CD14-positive monocyte (primary cell): ENCODE data around the gene TAF11L12. TPM values are rescaled to one million over a fixed set of nuclear protein-coding genes. Genes with fewer than 3 reads are reported as not detected.
A peak's percentile ranks its signal among the peaks of the same experiment; 100 is the strongest.
"Not testable (repeated sequence)": the region's sequence is repeated elsewhere in the genome, so short reads cannot be mapped to it uniquely, and the experiment has no call there.

ENCODE experiments used
- DNase-seq, 3 donors: peaks; one replicate each; pipeline ENCODE4 v3.0.0-alpha.2; 2011 to 2022
- H2AFZ ChIP-seq: 2 replicates; pipeline ENCODE4 v1.6.0; 2012; ENCODE audit warnings: mild to moderate bottlenecking, low read depth, low read length, inconsistent platforms; ENCODE audit not compliant: insufficient read depth, poor library complexity, severe bottlenecking
- H3K27ac ChIP-seq, 2 donors: 1 replicate in 1 of 2; 2 replicates in 1 of 2; pipeline ENCODE4 v1.5.1; 2012 to 2013; ENCODE audit warnings: low read length in 2 of 2, control low read depth in 1 of 2, inconsistent platforms in 1 of 2, low read depth in 1 of 2, mild to moderate bottlenecking in 1 of 2
- H3K27me3 ChIP-seq, 2 donors: one replicate each; pipeline versions ENCODE4 v1.6.0 to v1.6.1; 2011 to 2013; ENCODE audit warnings: low read length in 2 of 2; ENCODE audit not compliant: control insufficient read depth in 2 of 2, insufficient read depth in 2 of 2
- H3K36me3 ChIP-seq, 2 donors: replicated peaks in 1 of 2; 1 replicate in 1 of 2; 2 replicates in 1 of 2; pipeline versions ENCODE4 v1.5.1 to v1.6.1; 2012 to 2013; ENCODE audit warnings: low read length in 2 of 2, control low read depth in 1 of 2, inconsistent platforms in 1 of 2, mild to moderate bottlenecking in 1 of 2; ENCODE audit not compliant: insufficient read depth in 2 of 2, control insufficient read depth in 1 of 2
- H3K4me1 ChIP-seq, 2 donors: 1 replicate in 1 of 2; 2 replicates in 1 of 2; pipeline versions ENCODE4 v1.5.1 to v1.6.1; 2012 to 2013; ENCODE audit warnings: low read length in 2 of 2, control low read depth in 1 of 2, inconsistent platforms in 1 of 2, mild to moderate bottlenecking in 1 of 2, moderate library complexity in 1 of 2; ENCODE audit not compliant: insufficient read depth in 2 of 2, control insufficient read depth in 1 of 2
- H3K4me2 ChIP-seq: replicated peaks from 2 replicates; pipeline ENCODE3; 2012; ENCODE audit warnings: low read length, moderate library complexity, mild to moderate bottlenecking; ENCODE audit not compliant: poor library complexity, severe bottlenecking; ENCODE audit errors: extremely low read depth
- H3K4me3 ChIP-seq, 3 experiments: fragments of 200-600 bp in 1 of 3; sonication (generic) in 1 of 3; replicated peaks in 1 of 3; 1 replicate in 2 of 3; 2 replicates in 1 of 3; pipeline ENCODE4 v1.5.1; 2011 to 2013; ENCODE audit warnings: low read length in 3 of 3, mild to moderate bottlenecking in 3 of 3, control low read depth in 2 of 3, low read depth in 2 of 3, inconsistent platforms in 1 of 3, moderate library complexity in 1 of 3
- H3K79me2 ChIP-seq: 2 replicates; pipeline ENCODE4 v1.6.0; 2012; ENCODE audit warnings: mild to moderate bottlenecking, control low read depth, inconsistent platforms, low read length, moderate library complexity; ENCODE audit not compliant: insufficient read depth
- H3K9ac ChIP-seq: 2 replicates; pipeline ENCODE4 v1.6.0; 2017; ENCODE audit warnings: low read length, mild to moderate bottlenecking; ENCODE audit not compliant: insufficient read depth, poor library complexity, severe bottlenecking
- H3K9me3 ChIP-seq, 2 donors: replicated peaks in 1 of 2; 1 replicate in 1 of 2; 2 replicates in 1 of 2; pipeline versions ENCODE4 v1.5.1 to v1.6.1; 2012 to 2013; ENCODE audit warnings: low read length in 2 of 2, control low read depth in 1 of 2; ENCODE audit not compliant: control insufficient read depth in 1 of 2, insufficient read depth in 1 of 2
- H4K20me1 ChIP-seq: 2 replicates; pipeline ENCODE4 v1.6.0; 2012; ENCODE audit warnings: mild to moderate bottlenecking, low read length, control low read depth, moderate library complexity; ENCODE audit not compliant: insufficient read depth
- H3K27ac Mint-ChIP-seq, 7 donors: one replicate each; pipeline ENCODE4 v1.8.0; 2020; ENCODE audit warnings: mild to moderate bottlenecking in 7 of 7, mixed read lengths in 7 of 7, moderate library complexity in 6 of 7, inconsistent platforms in 2 of 7
- H3K27me3 Mint-ChIP-seq, 3 donors: one replicate each; pipeline ENCODE4 v1.8.0; 2021 to 2022; ENCODE audit warnings: low read depth in 3 of 3, mild to moderate bottlenecking in 3 of 3, mixed read lengths in 3 of 3, moderate library complexity in 3 of 3, inconsistent platforms in 1 of 3
- H3K36me3 Mint-ChIP-seq, 2 donors: one replicate each; pipeline ENCODE4 v1.8.0; 2020; ENCODE audit warnings: mixed read lengths in 2 of 2, inconsistent platforms in 1 of 2, mild to moderate bottlenecking in 1 of 2
- H3K4me1 Mint-ChIP-seq: one replicate; pipeline ENCODE4 v1.8.0; 2020; ENCODE audit warnings: mild to moderate bottlenecking, mixed read lengths
- H3K4me3 Mint-ChIP-seq, 2 donors: one replicate each; pipeline ENCODE4 v1.8.0; 2020; ENCODE audit warnings: mild to moderate bottlenecking in 2 of 2, mixed read lengths in 2 of 2, moderate library complexity in 1 of 2
- H3K9me3 Mint-ChIP-seq, 7 donors: one replicate each; pipeline ENCODE4 v1.8.0; 2020 to 2022; ENCODE audit warnings: mixed read lengths in 7 of 7, mild to moderate bottlenecking in 6 of 7, moderate library complexity in 6 of 7, inconsistent platforms in 2 of 7
- WGBS: methylation state at CpG from one replicate; pipeline ENCODE4 v1.1.5; 2013; ENCODE audit warnings: missing lambda C conversion rate; ENCODE audit not compliant: insufficient coverage; 5-methylcytosine and 5-hydroxymethylcytosine counted together
- intact Hi-C, 2 donors: fragments of 100-400 bp; cut with micrococcal nuclease; formaldehyde crosslinking; loops; one replicate each; pipeline versions ENCODE4 v1.15.0 to v1.15.1; 2023
- polyA minus RNA-seq: library from RNA; depleted of rRNA, polyadenylated mRNA; stranded (reverse); fragments of >200 nt; gene quantifications from 2 replicates; pipeline ENCODE4 v1.2.3, GENCODE V29; 2012
- polyA plus RNA-seq, 3 donors: library from polyadenylated mRNA; depleted of rRNA in 1 of 3; unstranded in 2 of 3; stranded (reverse) in 1 of 3; fragments of 300-500 nt in 2 of 3; fragments of >200 nt in 1 of 3; fragmentation: Illumina TruSeq in 2 of 3; gene quantifications; 1 replicate in 2 of 3; 2 replicates in 1 of 3; pipeline ENCODE4 v1.2.3, GENCODE V29; 2012 to 2021
- total RNA-seq, 12 experiments: library from RNA in 1 of 12; stranded (reverse) in 1 of 12; fragments of 120-200 nt in 1 of 12; gene quantifications; one replicate each; pipeline ENCODE4 v1.2.4 and lab custom pipeline; 2013 to 2026; ENCODE audit warnings: mixed read lengths in 6 of 12, inconsistent platforms in 1 of 12

Gene TAF11L12
- total RNA-seq (2013): not detected
- polyA plus RNA-seq (not detected), polyA minus RNA-seq (not detected in 2 replicates), total RNA-seq (lab: John Stamatoyannopoulos, UW) (0 to 0.15 (median 0) reads per million in 11 experiments)

- H3K27ac ChIP-seq, H3K4me2 ChIP-seq, H3K4me1 ChIP-seq, DNase-seq, intact Hi-C loops, H3K36me3 ChIP-seq, H3K4me3 Mint-ChIP-seq, H3K4me1 Mint-ChIP-seq, H4K20me1 ChIP-seq, H3K79me2 ChIP-seq, H2AFZ ChIP-seq, H3K27me3 ChIP-seq, H3K9ac ChIP-seq, H3K36me3 Mint-ChIP-seq, H3K27me3 Mint-ChIP-seq, H3K4me3 ChIP-seq: not testable (repeated sequence)
- WGBS: no CpG with 5 or more reads among the region's 2 CpGs
- H3K9me3 ChIP-seq: peaks cover 0 to 12% of the 10 kb centered on the region in 2 donors
- peaks cover 3 to 19% (median 10%) of the 10 kb centered on the region in 7 donors for H3K9me3 Mint-ChIP-seq
- peak within 1 kb of the TSS in 1 of 7 donors; percentile 20 for H3K27ac Mint-ChIP-seq
Observed at GRCh38 chr5:17610092-17610491, at the start of gene TAF11L12. TAF11L12 (plus strand) TSS chr5:17610392.

GRCh38 chr5:17585658-17586057 lies 24.5 kb upstream of the TAF11L12 start, which contains the start of gene TAF11L7:
TAF11L7 (minus strand) TSS chr5:17585758.
- H3K9me3 Mint-ChIP-seq, H3K36me3 Mint-ChIP-seq, H3K36me3 ChIP-seq, H3K4me3 Mint-ChIP-seq, H3K27ac Mint-ChIP-seq, H4K20me1 ChIP-seq, H3K27ac ChIP-seq, H3K9me3 ChIP-seq, H3K27me3 ChIP-seq, H3K27me3 Mint-ChIP-seq, H3K9ac ChIP-seq, H3K4me1 Mint-ChIP-seq, H3K4me2 ChIP-seq, H3K4me1 ChIP-seq, intact Hi-C loops, DNase-seq, H3K4me3 ChIP-seq, H2AFZ ChIP-seq, H3K79me2 ChIP-seq: not testable (repeated sequence)
- no CpG with 5 or more reads among the region's 16 CpGs for WGBS

GRCh38 chr5:17590860-17591259 lies 19.3 kb upstream of the TAF11L12 start, which contains the start of gene TAF11L8:
TAF11L8 (minus strand) TSS chr5:17590960.
- H3K4me3 ChIP-seq, H3K4me2 ChIP-seq, H3K27me3 Mint-ChIP-seq, H3K27me3 ChIP-seq, H3K36me3 Mint-ChIP-seq, H3K27ac ChIP-seq, H3K79me2 ChIP-seq, H3K9me3 Mint-ChIP-seq, H3K27ac Mint-ChIP-seq, H2AFZ ChIP-seq, H3K36me3 ChIP-seq, H3K4me3 Mint-ChIP-seq, H3K4me1 Mint-ChIP-seq, H4K20me1 ChIP-seq, H3K4me1 ChIP-seq, DNase-seq, H3K9me3 ChIP-seq, intact Hi-C loops, H3K9ac ChIP-seq: not testable (repeated sequence)
- WGBS: no CpG with 5 or more reads among the region's 16 CpGs

- H3K36me3 Mint-ChIP-seq, H3K36me3 ChIP-seq, H3K4me3 ChIP-seq, H3K4me2 ChIP-seq, H3K4me1 ChIP-seq, H3K9me3 ChIP-seq, H3K9me3 Mint-ChIP-seq, H3K27me3 Mint-ChIP-seq, H3K9ac ChIP-seq, H3K27ac Mint-ChIP-seq, H2AFZ ChIP-seq, DNase-seq, H3K79me2 ChIP-seq, H3K4me1 Mint-ChIP-seq, H3K27me3 ChIP-seq, H3K4me3 Mint-ChIP-seq, H4K20me1 ChIP-seq, intact Hi-C loops, H3K27ac ChIP-seq: not testable (repeated sequence)
- no CpG with 5 or more reads among the region's 15 CpGs for WGBS
Observed at GRCh38 chr5:17594255-17594654, 15.9 kb upstream of the TAF11L12 start, which contains the start of gene TAF11L9. TAF11L9 (minus strand) TSS chr5:17594394.
